Ovary (tissue), 9 donors: Measurements from ENCODE around the gene FURIN. TPM values are rescaled to one million over a fixed set of nuclear protein-coding genes. Genes with fewer than 3 reads are reported as not detected.

Experiments used
- DNase-seq, 5 donors: peaks; one replicate each; pipeline ENCODE4 v3.0.0-alpha.2; 2019 to 2020
- H3K27ac ChIP-seq, 2 donors: fragments of 200-600 bp; one replicate each; pipeline versions ENCODE4 v1.5.1 to v1.8.0; 2019 to 2022
- H3K27me3 ChIP-seq: fragments of 200-600 bp; one replicate; pipeline ENCODE4 v1.8.0; 2022
- H3K36me3 ChIP-seq: fragments of 200-600 bp; sonication (generic); one replicate; pipeline ENCODE4 v1.5.1; 2019
- H3K4me1 ChIP-seq: one replicate; pipeline ENCODE4 v1.8.1; 2013; ENCODE audit warnings: mild to moderate bottlenecking, moderate library complexity; ENCODE audit not compliant: insufficient read depth
- H3K4me3 ChIP-seq: fragments of 200-600 bp; sonication (generic); one replicate; pipeline ENCODE4 v1.5.1; 2017
- H3K9me3 ChIP-seq, 2 donors: fragments of 200-600 bp in 1 of 2; sonication (generic) in 1 of 2; one replicate each; pipeline versions ENCODE4 v1.5.1 to v1.8.1; 2013 to 2019; ENCODE audit warnings: mild to moderate bottlenecking in 1 of 2, moderate library complexity in 1 of 2
- CTCF ChIP-seq, 3 donors: fragments of 450-650 bp in 2 of 3; fragments of 200-600 bp in 1 of 3; IDR thresholded peaks; one replicate each; pipeline versions ENCODE4 v1.5.1 to v1.8.0; 2016 to 2022; ENCODE audit warnings: antibody characterized with exemption in 3 of 3, mild to moderate bottlenecking in 1 of 3
- EP300 ChIP-seq: sonication (generic); formaldehyde crosslinking; IDR thresholded peaks from one replicate; pipeline ENCODE4 v1.6.1; 2017; ENCODE audit warnings: antibody characterized with exemption
- POLR2A ChIP-seq: fragments of 450-650 bp; IDR thresholded peaks from one replicate; pipeline ENCODE4 v1.6.1; 2017; ENCODE audit warnings: antibody characterized with exemption, mild to moderate bottlenecking, moderate library complexity
- WGBS, 3 donors: extraction: QIAGEN DNeasy Blood & Tissue Kit in 1 of 3; methylation state at CpG; one replicate each; pipeline versions ENCODE4 v1.1.5 to v1.1.7; 2013 to 2017; 5-methylcytosine and 5-hydroxymethylcytosine counted together
- intact Hi-C, 4 donors: fragments of 100-400 bp; cut with DNase I; formaldehyde crosslinking; loops; one replicate each; pipeline versions ENCODE4 v1.11.0 to v1.15.1; 2022 to 2023
- polyA plus RNA-seq, 2 donors: library from polyadenylated mRNA; stranded (reverse); fragments of 200-250 nt in 1 of 2; fragments of 350-450 nt in 1 of 2; fragmentation: Illumina TruSeq in 1 of 2; extraction: RNeasy Lipid Tissue Mini Kit (QIAGEN cat#74804) in 1 of 2; gene quantifications; one replicate each; pipeline ENCODE4 v1.2.3, GENCODE V29; 2013 to 2014
- total RNA-seq, 7 donors: library from RNA; depleted of rRNA in 2 of 7; stranded (reverse); fragments of >200 nt in 2 of 7; fragmentation: NEBNext Ultra II Directional in 3 of 7; extraction: Animal tissue kit (Norgen Biotek cat#: 25700) in 3 of 7; gene quantifications; one replicate each; pipeline versions ENCODE4 v1.1.0 to v1.2.4, GENCODE V29; 2016 to 2023
- donor health status: DM: no; HTN: no; CAD: no; lungs with moderate emphysema.
- donor health status: DM: no; HTN: no; CAD: no.
- donor health status: Bipolar disorder and iron deficiency.
- donor health status: DM: yes; HTN: yes; CAD: no.
- donor health status: DM: no; HTN: no; CAD: no.
- donor health status: DM: yes; HTN: yes; CAD: no.

FURIN gene
- total and polyA plus RNA-seq, 9 donors: 6.2 to 38.6 (median 33.7) TPM

- H3K27ac ChIP-seq: no peak overlapping the region
- WGBS, 3 donors: 84 to 90% (median 86%) methylated on average over 11 to 13 of the region's 13 CpGs
Observed at GRCh38 chr15:90887037-90887481, 18.7 kb downstream of the FURIN start.

GRCh38 chr15:90889313-90889730 is 20.9 kb downstream of the FURIN start:
- no peak for DNase-seq
- H3K36me3 ChIP-seq: no peaks in the 10 kb centered on the region
- WGBS, 3 donors: 84 to 89% (median 88%) methylated on average over 18 of the region's 18 CpGs

More at GRCh38 chr15:90887037-90887481, 18.7 kb downstream of the FURIN start:
- no peak for TF ChIP-seq CTCF (IDR thresholded peaks at IDR 0.05)
- no peak for TF ChIP-seq POLR2A
- TF ChIP-seq EP300: no peak
- no peaks in the 10 kb centered on the region for H3K27me3 ChIP-seq
- peaks cover 10% of the 10 kb centered on the region for H3K4me1 ChIP-seq
- no peaks in the 10 kb centered on the region for H3K9me3 ChIP-seq
- DNase-seq: peak in 1 of 5 donors; percentile 22
- no peaks in the 10 kb centered on the region for H3K36me3 ChIP-seq
- no peak overlapping the region for H3K4me3 ChIP-seq
- intact Hi-C loops: loop anchor here in 3 of 4 donors (2.0 to 5.0 kb wide), 4 partner anchors 170 to 565 kb away; partner anchors contain the start of gene BLM (in 1 of the 3)

GRCh38 chr15:90889736-90890456 is 21.5 kb downstream of the FURIN start:
- 82 to 87% (median 85%) methylated on average over 31 of the region's 31 CpGs for WGBS, 3 donors
- Histone ChIP-seq H3K4me3 (no peak overlapping the region), H3K27me3 (no peaks in the 10 kb centered on the region), H3K4me1 (peaks cover 7% of the 10 kb centered on the region), H3K27ac (no peak overlapping the region), H3K36me3 (no peaks in the 10 kb centered on the region), H3K9me3 (no peaks in the 10 kb centered on the region)
- intact Hi-C loops: loop anchor here in 2 of 4 donors (5.0 kb wide), 3 partner anchors 173 to 568 kb away; partner anchors contain the start of gene BLM (in 1 of the 2)
- no peak for DNase-seq
- TF ChIP-seq EP300 (no peak), POLR2A (no peak), CTCF (IDR thresholded peaks at IDR 0.05) (no peak)

More at GRCh38 chr15:90889313-90889730, 20.9 kb downstream of the FURIN start:
- Histone ChIP-seq H3K9me3 (no peaks in the 10 kb centered on the region), H3K4me1 (peaks cover 10% of the 10 kb centered on the region), H3K27ac (no peak overlapping the region), H3K4me3 (no peak overlapping the region), H3K27me3 (no peaks in the 10 kb centered on the region)
- intact Hi-C loops: loop anchor here in 2 of 4 donors (5.0 kb wide), 3 partner anchors 172 to 567 kb away; partner anchors contain the start of gene BLM (in 1 of the 2)
- TF ChIP-seq EP300 (no peak), POLR2A (no peak), CTCF (IDR thresholded peaks at IDR 0.05) (no peak)

GRCh38 chr15:90890839-90891238 is 22.5 kb downstream of the FURIN start:
- no peak overlapping the region for H3K4me3 ChIP-seq
- intact Hi-C loops: no loop called here
- TF ChIP-seq POLR2A (no peak), CTCF (IDR thresholded peaks at IDR 0.05) (no peak), EP300 (no peak)
- H3K4me1 ChIP-seq: peaks cover under 1% of the 10 kb centered on the region
- 80 to 82% (median 80%) methylated on average over 11 to 12 of the region's 12 CpGs for WGBS, 3 donors
- no peak overlapping the region for H3K27ac ChIP-seq
- H3K36me3 ChIP-seq: no peaks in the 10 kb centered on the region
- no peaks in the 10 kb centered on the region for H3K27me3 ChIP-seq
- DNase-seq: no peak
- no peaks in the 10 kb centered on the region for H3K9me3 ChIP-seq
